Measurements from ENCODE around the gene INTS3. TPM values are rescaled to one million over a fixed set of nuclear protein-coding genes. Genes with fewer than 3 reads are reported as not detected.
A peak's percentile ranks its signal among the peaks of the same experiment; 100 is the strongest.
"Not testable (repeated sequence)": the region's sequence is repeated elsewhere in the genome, so short reads cannot be mapped to it uniquely, and the experiment has no call there.

The INTS3 gene
- total RNA-seq, 2 donors from 2014 or later: 33.6 to 47.6 TPM

GRCh38 chr1:153688736-153689328 is 39.0 kb upstream of the INTS3 start:
- H3K27me3 Mint-ChIP-seq: peaks cover 32% of the 10 kb centered on the region
- no peak for DNase-seq
- peaks cover 2% of the 10 kb centered on the region for H3K36me3 Mint-ChIP-seq (ENCODE audit: low read depth)
- no peaks in the 10 kb centered on the region for H3K9me3 ChIP-seq (ENCODE audit: control insufficient read depth, low read length, poor library complexity, severe bottlenecking)
- peaks cover 13% of the 10 kb centered on the region for H3K4me1 Mint-ChIP-seq
- H3K4me3 Mint-ChIP-seq: no peak overlapping the region
- no peak overlapping the region for H3K27ac Mint-ChIP-seq
- no peak for ATAC-seq

GRCh38 chr1:153693466-153693865 is 34.4 kb upstream of the INTS3 start:
- peaks cover 5% of the 10 kb centered on the region for H3K4me1 Mint-ChIP-seq
- H3K4me3 Mint-ChIP-seq: peak overlapping the region; percentile 52
- DNase-seq (no peak), ATAC-seq (no peak)
- peaks cover 5% of the 10 kb centered on the region for H3K27me3 Mint-ChIP-seq
- H3K27ac Mint-ChIP-seq: no peak overlapping the region
- H3K9me3 ChIP-seq (ENCODE audit: control insufficient read depth, low read length, poor library complexity, severe bottlenecking): no peaks in the 10 kb centered on the region
- H3K36me3 Mint-ChIP-seq (ENCODE audit: low read depth): no peaks in the 10 kb centered on the region

GRCh38 chr1:153696741-153697140 is 31.1 kb upstream of the INTS3 start:
- no peaks in the 10 kb centered on the region for H3K36me3 Mint-ChIP-seq (ENCODE audit: low read depth)
- H3K27me3 Mint-ChIP-seq: peaks cover 5% of the 10 kb centered on the region
- no peak overlapping the region for H3K4me3 Mint-ChIP-seq
- H3K27ac Mint-ChIP-seq: no peak overlapping the region
- no peaks in the 10 kb centered on the region for H3K9me3 ChIP-seq (ENCODE audit: control insufficient read depth, low read length, poor library complexity, severe bottlenecking)
- H3K4me1 Mint-ChIP-seq: no peaks in the 10 kb centered on the region
- ATAC-seq: no peak
- no peak for DNase-seq

- H3K4me3 Mint-ChIP-seq: no peak overlapping the region
These were observed 30.4 kb upstream of the INTS3 start for GRCh38 chr1:153697191-153698019.

GRCh38 chr1:153698020-153698922 is 29.6 kb upstream of the INTS3 start:
- H3K4me1 Mint-ChIP-seq: no peaks in the 10 kb centered on the region
- H3K36me3 Mint-ChIP-seq (ENCODE audit: low read depth): no peaks in the 10 kb centered on the region
- H3K27me3 Mint-ChIP-seq: peaks cover 5% of the 10 kb centered on the region
- no peak overlapping the region for H3K27ac Mint-ChIP-seq
- H3K4me3 Mint-ChIP-seq: no peak overlapping the region
- no peaks in the 10 kb centered on the region for H3K9me3 ChIP-seq (ENCODE audit: control insufficient read depth, low read length, poor library complexity, severe bottlenecking)
- no peak for ATAC-seq
- DNase-seq: no peak

More at GRCh38 chr1:153697191-153698019, 30.4 kb upstream of the INTS3 start:
- Mint-ChIP-seq H3K36me3 (ENCODE audit: low read depth) (no peaks in the 10 kb centered on the region), H3K27ac (no peak overlapping the region), H3K27me3 (peaks cover 5% of the 10 kb centered on the region), H3K4me1 (no peaks in the 10 kb centered on the region)
- ATAC-seq (no peak), DNase-seq (no peak)
- no peaks in the 10 kb centered on the region for H3K9me3 ChIP-seq (ENCODE audit: control insufficient read depth, low read length, poor library complexity, severe bottlenecking)

- H3K4me1 Mint-ChIP-seq: no peaks in the 10 kb centered on the region
- ATAC-seq: no peak
- no peak for DNase-seq
- H3K4me3 Mint-ChIP-seq: no peak overlapping the region
- H3K27ac Mint-ChIP-seq: no peak overlapping the region
- H3K36me3 Mint-ChIP-seq (ENCODE audit: low read depth): no peaks in the 10 kb centered on the region
- no peaks in the 10 kb centered on the region for H3K9me3 ChIP-seq (ENCODE audit: control insufficient read depth, low read length, poor library complexity, severe bottlenecking)
- no peaks in the 10 kb centered on the region for H3K27me3 Mint-ChIP-seq
These were observed 28.7 kb upstream of the INTS3 start for GRCh38 chr1:153698923-153699714.

- Mint-ChIP-seq H3K27ac (no peak overlapping the region), H3K4me1 (no peaks in the 10 kb centered on the region), H3K27me3 (no peaks in the 10 kb centered on the region), H3K4me3 (no peak overlapping the region), H3K36me3 (ENCODE audit: low read depth) (no peaks in the 10 kb centered on the region)
- no peak for DNase-seq
- no peaks in the 10 kb centered on the region for H3K9me3 ChIP-seq (ENCODE audit: control insufficient read depth, low read length, poor library complexity, severe bottlenecking)
- no peak for ATAC-seq
These were observed 28.1 kb upstream of the INTS3 start for GRCh38 chr1:153699768-153700167.

- Mint-ChIP-seq H3K27me3 (no peaks in the 10 kb centered on the region), H3K4me1 (peaks cover 2% of the 10 kb centered on the region), H3K27ac (no peak overlapping the region), H3K4me3 (no peak overlapping the region), H3K36me3 (ENCODE audit: low read depth) (no peaks in the 10 kb centered on the region)
- H3K9me3 ChIP-seq (ENCODE audit: control insufficient read depth, low read length, poor library complexity, severe bottlenecking): no peaks in the 10 kb centered on the region
- DNase-seq: no peak
- ATAC-seq: no peak
These were observed 22.4 kb upstream of the INTS3 start for GRCh38 chr1:153705484-153705883.

- Mint-ChIP-seq H3K27ac (no peak overlapping the region), H3K4me3 (no peak overlapping the region), H3K36me3 (ENCODE audit: low read depth) (peaks cover 5% of the 10 kb centered on the region), H3K27me3 (peaks cover 12% of the 10 kb centered on the region), H3K4me1 (peaks cover 7% of the 10 kb centered on the region)
- ATAC-seq (no peak), DNase-seq (no peak)
- no peaks in the 10 kb centered on the region for H3K9me3 ChIP-seq (ENCODE audit: control insufficient read depth, low read length, poor library complexity, severe bottlenecking)
These were observed 16.8 kb upstream of the INTS3 start for GRCh38 chr1:153711026-153711425.

- not testable (repeated sequence) for H3K27ac Mint-ChIP-seq; H3K36me3 Mint-ChIP-seq (ENCODE audit: low read depth); DNase-seq; ATAC-seq; H3K9me3 ChIP-seq (ENCODE audit: control insufficient read depth, low read length, poor library complexity, severe bottlenecking); H3K27me3 Mint-ChIP-seq; H3K4me1 Mint-ChIP-seq; H3K4me3 Mint-ChIP-seq
These were observed 11.6 kb upstream of the INTS3 start for GRCh38 chr1:153716211-153716610.

- DNase-seq: no peak
- H3K27me3 Mint-ChIP-seq: peaks cover 5% of the 10 kb centered on the region
- H3K4me1 Mint-ChIP-seq: peaks cover 3% of the 10 kb centered on the region
- H3K4me3 Mint-ChIP-seq: no peak overlapping the region
- H3K36me3 Mint-ChIP-seq (ENCODE audit: low read depth): peaks cover 5% of the 10 kb centered on the region
- ATAC-seq: no peak
- H3K9me3 ChIP-seq (ENCODE audit: control insufficient read depth, low read length, poor library complexity, severe bottlenecking): no peaks in the 10 kb centered on the region
- no peak overlapping the region for H3K27ac Mint-ChIP-seq
These were observed 10.5 kb upstream of the INTS3 start for GRCh38 chr1:153717330-153717729.

GRCh38 chr1:153723687-153724086 is 4.2 kb upstream of the INTS3 start:
- no peak overlapping the region for H3K27ac Mint-ChIP-seq
- H3K9me3 ChIP-seq (ENCODE audit: control insufficient read depth, low read length, poor library complexity, severe bottlenecking): no peaks in the 10 kb centered on the region
- H3K4me3 Mint-ChIP-seq: no peak overlapping the region
- DNase-seq (no peak), ATAC-seq (no peak)
- H3K36me3 Mint-ChIP-seq (ENCODE audit: low read depth): peaks cover 2% of the 10 kb centered on the region
- peaks cover 4% of the 10 kb centered on the region for H3K4me1 Mint-ChIP-seq
- H3K27me3 Mint-ChIP-seq: no peaks in the 10 kb centered on the region
